GM21723 (cell line): Measurements from ENCODE around the gene DGKI.
"Not testable (repeated sequence)": the region's sequence is repeated elsewhere in the genome, so short reads cannot be mapped to it uniquely, and the experiment has no call there.

ENCODE experiments used
- ATAC-seq: cut with Tn5 transposase; IDR thresholded peaks from one replicate; pipeline ENCODE4 v1.9.1; 2021; ENCODE audit warnings: mild to moderate bottlenecking, moderate library complexity; ENCODE audit not compliant: unreplicated experiment

DGKI gene

DNA sequence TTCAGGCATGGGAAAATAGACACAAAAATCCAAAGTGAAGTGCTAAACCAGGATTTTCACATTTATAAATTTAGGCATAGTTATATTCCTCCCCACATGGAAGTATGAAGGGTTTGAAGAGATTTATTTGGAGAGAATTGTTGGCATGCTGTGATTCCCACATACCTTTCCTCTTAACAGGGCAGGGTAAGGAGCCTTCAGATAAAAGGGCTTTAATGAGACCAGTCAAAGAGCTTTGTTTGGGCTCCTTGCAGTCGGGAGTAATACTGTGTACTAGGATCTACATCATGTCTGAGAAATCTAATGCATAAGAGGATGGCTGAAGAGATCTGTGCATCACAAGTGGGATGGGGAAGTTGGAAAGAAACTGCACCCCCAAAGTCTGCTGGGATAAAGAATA is 362.4 kb downstream of the DGKI start:
- ATAC-seq, result no peak

DNA sequence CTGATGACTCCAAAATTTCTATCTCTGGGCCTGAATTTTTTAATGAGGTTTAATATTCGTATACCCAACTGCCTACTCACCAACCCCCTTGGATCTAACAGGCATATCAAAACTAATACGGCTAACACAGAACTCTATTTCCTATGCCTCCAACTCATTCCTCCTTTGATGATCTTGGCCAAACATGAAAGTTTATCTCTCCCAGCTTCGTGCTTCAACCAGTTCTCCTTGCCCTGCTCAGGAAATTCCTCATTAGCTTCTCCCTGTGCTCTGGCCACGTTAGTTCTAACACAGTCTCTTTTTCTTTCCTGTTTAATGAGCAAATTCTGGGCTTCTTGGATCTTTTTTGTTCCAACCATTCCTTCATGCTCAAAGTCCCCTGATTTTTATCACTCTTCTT is 364.3 kb downstream of the DGKI start:
- ATAC-seq, result no peak

DNA sequence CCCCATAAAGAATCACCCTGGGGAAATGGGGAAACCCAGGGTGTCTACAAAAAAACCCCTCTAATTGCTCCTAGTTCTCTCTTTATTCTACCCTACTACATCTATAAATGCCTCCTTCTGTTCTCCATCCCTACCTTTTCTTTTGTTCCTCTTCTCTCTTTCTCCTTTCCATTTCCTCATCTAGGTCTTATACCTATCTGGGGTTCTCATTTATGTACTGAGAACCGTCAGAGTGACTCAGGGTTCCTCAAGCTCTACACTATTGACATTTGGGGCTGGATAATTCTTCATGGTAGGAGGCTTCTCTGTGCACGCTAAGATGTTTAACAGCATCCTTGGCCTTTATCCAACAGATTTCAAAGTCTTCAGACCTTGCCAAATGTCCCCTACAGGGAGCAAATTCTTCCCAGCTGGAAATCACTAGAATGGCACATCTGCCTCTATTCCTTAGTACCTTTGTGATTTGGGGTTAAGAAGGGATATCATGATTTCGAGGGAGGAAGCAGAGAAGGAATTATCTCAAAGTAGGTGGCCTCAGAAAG is 365.9 kb downstream of the DGKI start:
- no peak for ATAC-seq

DNA sequence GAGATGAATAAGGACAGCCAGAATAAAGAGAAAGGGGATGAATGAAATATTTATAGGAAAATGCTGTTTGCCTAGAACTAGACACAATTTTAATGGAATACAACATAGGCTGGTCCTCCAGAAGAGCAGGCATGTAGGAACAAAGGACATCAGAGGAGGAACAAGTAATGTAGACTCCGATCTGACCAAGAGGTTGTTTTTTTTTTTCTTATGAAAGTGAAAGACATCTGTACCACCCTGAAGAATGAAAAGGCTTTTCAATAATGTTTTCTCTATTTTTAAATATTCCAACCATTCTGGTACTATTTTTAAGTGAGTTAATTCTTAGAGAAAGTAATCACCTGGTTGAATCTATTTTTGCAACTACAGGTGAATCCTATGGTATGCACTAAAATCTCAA is 366.4 kb downstream of the DGKI start:
- ATAC-seq, result no peak

DNA sequence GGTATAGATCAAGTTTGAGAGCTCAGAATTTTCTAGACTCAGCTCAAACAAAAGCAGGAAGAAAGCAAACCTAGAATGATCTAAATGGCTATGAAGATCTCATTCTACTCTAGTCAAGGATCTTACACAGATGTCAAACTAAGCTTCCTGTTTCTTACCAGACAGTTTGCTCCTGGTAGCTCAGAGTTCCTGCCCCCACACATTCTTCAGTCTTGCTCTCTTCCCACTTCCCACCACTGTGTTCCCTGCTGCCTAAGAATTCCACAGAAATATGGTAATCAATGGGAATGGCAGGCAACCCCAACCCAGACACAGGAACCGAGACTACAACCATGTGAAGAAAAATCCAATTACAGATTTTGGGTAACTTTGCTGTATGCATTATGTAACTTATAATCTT is 369.8 kb downstream of the DGKI start:
- ATAC-seq, result no peak

DNA sequence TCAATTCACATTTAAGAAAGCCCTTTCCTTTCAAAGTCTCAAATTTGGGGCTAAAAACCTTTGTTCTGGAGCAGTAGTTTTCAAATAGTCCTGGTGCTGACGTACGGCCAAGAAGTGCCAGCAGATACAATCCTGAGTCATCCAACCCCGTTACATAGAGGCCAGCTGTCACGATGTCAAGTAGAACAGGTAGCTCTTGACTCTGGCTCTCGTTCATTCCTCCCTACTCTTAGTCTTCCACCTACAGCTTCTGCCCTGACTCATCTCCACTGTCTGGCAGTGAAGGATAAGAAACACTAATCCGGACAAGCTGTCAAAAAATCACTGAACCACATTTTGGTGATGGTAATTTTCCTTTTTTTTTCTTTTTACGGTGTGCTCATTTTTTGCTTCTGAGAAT is 370.8 kb downstream of the DGKI start:
- ATAC-seq, result no peak

DNA sequence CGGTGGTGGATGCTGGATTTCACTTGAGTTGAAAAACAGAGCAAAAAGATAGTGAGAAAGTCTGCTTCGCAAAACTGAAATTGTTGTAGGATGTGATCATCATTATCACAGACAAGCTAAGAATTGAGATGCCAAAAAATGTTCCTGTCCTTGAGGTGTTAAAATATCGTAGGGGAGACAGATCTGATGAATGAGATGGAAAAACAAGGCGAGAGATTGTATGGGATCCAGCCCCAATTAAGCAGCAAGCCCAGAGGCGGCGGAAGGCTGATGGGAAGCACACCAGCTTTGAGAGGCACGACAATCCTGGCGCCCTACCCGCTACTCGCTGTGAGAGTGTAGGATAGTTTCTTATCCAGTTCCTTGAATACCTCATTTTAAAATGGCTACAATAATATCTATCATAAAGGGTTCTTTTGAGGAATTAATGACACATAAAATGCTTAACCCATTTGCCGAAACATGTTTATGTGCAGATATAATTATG is 372.2 kb downstream of the DGKI start:
- no peak for ATAC-seq

DNA sequence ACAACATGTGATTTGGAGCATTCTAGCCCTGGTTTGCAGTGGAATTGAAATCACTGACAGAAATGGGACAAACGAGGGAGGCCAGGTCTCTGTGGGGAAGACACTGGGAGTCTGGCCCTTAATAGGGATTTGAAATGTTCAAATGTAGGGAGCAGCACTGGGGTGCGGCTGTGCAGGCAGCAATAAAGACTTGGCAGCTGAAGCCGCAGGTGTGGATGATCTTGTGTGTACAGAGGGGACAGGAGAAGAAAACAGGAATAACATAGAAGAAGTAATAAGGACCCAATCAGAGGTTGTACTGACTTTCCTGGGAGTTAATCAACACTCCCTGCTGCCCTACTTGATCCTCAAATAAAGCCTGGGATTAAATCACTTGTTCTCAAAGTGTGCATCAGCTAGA is 375.6 kb downstream of the DGKI start:
- ATAC-seq, result no peak

DNA sequence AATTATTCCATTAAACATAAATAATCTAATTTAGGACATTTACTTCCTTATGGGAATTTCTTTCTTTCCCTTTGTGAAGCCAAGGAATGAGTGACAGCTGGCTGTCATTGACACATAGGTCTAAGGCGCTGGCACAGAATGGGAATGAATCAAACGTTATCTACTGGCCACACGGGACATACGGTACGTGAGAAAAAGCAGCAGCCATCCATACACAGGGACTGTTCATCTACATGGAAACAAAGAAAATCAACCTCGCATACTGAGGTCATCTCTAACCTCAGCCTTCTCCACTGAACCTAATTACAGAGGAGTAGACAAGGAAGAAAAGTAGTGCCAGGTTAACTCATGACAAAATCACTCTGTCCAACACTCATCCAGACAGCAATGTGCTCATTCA is 376.9 kb downstream of the DGKI start:
- no peak for ATAC-seq

DNA sequence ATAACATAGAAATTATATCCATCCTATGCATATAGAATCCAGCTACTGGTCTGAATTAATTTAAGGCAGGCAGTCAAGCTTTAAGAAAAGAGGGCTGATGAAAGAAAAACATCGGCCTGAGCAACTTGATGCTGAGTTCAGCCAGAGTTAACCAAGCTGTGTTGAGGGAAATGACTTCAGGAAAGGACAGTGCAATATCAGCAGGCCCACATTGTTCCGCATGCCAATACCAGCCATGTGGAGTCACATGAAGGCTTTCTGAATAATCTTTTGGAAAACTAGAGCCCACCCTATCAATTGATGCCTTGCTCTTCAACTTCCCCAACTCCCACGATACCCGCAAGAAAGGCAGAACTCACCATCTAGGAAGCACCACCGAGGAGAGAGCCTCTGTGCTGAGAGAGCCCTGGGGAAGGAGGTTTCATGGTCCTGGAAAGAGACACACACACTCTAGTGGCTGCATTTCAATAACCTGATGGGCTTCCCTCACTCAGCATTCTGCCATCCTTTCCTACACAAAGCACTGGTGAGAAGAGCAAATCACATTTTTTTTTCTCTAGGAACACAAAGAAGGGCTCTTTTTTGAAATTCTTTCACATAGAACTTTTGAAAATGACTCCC is 377.5 kb downstream of the DGKI start:
- ATAC-seq, result no peak

DNA sequence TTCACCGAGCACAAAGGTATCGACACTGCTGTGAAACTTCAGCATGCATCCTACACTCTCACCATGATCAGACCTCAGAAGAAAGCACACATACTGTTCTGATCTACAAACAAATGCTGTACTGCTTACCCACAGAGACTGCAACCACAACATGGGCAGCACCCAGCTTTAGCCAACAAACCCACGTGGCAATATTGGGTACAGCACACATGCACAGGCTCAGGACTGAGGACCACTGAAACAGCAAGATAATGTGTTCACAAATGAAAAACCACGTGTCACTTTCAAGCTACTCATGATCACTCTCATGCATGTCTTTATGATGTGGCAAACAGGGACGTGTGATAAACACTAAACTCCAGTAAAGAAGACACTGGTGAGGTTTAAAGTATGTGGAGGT is 383.9 kb downstream of the DGKI start:
- no peak for ATAC-seq

DNA sequence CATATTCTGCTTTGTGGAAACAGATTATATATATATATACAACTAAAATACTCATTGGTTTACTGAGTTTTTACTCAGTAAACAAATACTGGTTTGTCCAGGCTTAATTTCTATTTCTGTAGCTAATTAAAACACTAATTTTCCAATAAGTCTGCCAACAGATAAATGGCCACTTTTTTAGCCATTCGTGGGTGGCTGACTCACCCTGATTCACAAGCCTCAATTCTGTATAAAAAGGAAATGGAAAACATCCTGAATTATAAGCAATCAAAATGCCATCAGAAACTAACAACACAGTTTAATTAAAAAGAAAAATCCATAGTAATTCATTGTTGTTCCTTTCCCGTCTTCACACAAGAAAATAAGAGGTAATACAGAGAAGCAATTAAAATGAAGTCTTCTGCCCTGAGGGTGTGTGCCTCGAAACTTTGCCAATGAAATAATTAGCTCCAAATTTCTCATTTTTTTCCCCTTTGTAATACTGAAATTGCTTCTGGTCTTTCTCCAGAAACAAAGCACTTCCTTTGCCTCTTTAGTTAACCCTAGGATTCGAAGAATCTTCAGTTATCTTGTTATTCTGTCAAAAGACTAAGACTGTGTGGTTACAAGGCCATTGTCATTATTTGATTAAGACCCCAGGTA is 384.6 kb downstream of the DGKI start:
- ATAC-seq, result no peak

DNA sequence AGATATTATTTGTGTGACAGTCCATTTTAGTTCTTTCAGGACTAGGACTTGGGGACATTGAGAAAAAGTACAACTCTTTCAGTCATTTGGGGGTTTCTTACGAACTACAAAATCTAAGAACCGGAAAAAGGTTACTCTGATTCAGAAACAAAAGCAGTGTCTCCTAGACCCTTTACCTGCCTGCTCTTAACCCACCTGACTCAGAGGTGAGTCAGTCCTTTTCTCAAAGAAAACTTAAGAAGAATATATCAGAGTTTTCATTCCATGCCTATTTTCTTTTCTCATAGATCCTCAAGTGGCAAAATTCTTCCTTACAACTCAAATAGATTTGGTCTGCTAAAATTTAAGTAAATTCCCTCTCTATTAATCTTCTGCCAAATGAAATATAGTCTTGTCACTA is 388.4 kb downstream of the DGKI start:
- no peak for ATAC-seq

DNA sequence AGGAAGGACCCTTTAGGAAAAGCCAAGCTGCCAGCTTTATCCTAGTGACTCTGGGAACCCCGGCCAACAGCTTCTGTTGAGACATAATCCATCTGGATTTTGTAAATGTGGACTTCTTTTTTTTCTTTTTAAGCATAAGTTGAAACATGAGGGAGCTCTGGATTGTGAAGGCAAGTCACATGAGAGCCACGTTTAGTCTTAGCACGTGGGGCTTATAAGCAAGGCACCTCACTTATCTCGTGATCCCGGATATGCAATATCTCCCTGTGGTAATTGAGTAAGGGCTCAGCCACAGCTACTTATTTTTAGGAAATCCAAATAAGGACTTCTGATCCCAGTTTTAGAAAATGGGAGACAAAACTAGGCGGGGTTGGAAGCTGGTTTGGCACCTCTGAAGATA is 392.0 kb downstream of the DGKI start:
- no peak for ATAC-seq

DNA sequence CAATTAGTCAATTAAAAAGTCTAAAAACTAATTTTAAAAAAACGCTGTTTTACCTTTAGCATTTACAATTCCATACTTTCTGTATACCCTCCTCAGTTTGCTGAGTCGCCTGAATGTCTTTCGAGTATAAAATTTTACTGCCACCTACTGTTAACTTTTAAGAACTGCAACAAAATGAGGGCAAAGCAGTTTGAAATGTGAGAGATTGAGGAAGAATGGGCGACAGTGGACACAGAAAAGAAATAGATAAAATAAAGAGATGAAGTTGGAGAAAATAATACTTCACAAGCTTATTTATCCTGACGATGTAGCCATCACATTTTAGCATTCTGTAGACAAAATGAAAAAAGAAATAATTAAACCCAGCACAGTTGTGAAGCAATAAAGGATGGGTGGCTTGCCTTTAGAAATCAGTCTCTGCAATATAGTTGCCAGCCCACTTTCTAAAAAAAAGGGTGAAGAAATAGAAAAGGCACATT is 392.5 kb downstream of the DGKI start:
- peak; percentile 76 for ATAC-seq

DNA sequence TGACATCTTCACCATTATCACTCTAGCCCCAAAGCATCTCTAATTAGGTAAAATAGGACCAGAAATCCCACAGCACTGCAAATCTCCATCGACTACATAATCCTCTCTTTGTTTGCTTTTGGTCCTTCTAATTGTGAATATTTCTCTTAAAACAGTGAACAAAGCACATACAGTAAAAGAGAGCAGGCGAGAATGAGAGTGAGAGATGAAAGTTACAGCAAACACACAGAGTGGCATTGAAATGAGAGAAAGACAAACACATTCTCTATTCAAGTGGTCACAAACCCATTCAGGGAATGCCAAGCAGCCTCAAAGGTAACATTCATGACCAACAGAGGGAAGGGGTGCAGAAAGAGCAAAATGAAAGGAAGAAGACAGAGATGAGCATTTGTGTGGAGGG is 393.4 kb downstream of the DGKI start:
- no peak for ATAC-seq

DNA sequence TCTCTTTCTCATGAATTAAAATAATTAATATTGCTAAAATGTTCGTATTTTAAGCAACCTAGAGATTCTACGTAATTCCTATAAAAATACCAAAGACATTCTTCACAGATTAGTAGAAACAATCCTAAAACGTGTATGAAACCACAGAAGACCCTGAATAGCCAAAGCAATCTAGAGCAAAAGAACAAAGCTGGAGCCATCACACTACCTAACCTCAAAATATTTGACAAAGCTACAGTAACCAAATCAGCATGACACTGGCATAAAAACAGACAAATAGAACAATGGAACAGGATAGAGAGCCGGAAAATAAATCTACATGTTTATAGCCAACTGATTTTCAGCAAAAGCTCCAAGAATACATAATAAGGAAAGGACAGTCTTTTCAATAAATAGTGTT is 397.8 kb downstream of the DGKI start:
- ATAC-seq, result no peak

DNA sequence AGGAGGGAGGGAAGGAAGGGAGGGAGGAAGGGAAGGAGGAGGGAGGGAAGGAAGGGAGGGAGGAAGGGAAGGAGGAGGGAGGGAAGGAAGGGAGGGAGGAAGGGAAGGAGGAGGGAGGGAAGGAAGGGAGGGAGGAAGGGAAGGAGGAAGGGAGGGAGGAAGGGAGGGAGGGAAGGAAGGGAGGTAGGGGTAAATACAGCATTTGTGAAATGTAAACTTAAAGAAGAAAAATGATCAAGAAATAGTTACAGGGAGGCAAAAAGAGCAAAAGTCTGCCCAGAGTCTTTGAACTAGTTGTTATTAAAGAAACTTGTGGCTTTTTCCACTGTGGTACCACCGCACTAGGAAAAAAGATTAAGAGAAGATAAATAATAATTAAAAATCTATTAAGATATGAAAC is 398.2 kb downstream of the DGKI start:
- not testable (repeated sequence) for ATAC-seq

DNA sequence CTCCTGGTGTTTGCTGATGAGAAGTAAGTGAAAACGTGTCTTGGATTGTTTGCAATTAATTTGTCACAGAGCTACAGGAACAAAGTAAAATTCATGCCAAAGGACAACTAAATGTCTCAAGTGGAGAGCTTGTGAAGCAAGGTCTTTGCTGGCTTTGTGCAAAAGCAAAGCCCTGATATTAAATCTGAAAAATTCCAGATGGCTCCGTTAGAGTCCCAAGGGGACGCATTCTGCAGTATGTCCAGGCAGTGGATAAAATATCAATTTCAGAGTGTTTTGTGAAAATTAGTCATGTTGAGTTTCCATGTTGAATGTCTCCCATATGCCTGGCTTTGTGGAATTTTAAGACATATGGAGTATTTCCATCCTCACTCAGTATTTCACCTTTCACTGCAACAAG is 400.7 kb downstream of the DGKI start:
- no peak for ATAC-seq

DNA sequence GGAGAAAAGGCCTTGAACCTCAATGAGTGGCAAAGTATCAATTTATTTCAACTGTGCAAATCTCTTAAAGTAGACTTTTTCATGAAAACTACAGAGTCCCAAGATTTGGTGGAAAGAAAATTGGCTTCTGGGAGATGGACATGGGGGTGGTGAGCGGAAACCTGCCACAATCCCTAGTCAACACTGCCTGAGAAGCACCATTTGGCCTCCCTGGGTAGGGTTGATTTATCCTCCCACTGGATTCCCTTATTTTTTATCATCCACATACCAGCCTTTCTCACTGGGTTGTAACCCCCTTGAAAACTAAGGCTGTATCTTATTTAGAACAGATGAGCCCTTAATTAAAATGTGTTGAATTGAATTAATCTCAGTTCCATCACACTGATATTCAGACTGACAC is 401.5 kb downstream of the DGKI start:
- no peak for ATAC-seq

DNA sequence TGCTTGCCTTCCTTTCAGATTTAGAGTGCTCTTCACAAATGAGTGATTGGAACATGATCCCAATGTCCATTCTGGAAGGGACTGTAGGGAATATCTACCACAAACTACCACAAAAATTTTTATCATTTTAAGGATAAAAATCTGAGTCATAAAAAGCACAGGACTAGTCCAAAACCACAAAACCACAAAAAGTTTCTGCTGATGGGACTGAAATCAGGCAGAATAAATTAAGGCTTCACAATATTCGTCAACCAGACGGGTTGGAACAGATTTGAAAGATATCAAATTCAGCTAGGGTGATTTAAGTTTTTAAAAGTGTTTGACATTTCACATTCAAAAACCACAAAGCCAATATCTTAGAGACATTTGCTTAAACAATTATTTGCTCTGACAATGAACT is 403.2 kb downstream of the DGKI start:
- no peak for ATAC-seq

DNA sequence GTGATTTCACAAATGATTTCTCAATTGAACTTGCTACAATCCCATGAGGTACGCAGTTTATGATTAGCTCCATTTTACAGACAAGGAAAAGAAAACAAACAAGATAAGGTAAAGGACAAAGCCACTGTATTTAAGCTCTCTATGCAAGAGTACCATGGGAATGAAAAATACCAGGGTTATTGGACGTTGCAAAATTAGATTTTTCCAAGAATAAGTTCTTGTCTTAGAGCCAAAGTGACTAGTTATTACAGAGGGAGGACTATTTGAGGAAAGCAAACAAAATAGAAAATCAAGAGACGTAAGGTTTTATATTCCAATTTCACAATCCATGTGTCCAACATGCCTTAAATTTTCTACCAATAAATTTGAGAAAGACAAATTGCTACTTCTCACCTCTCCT is 405.3 kb downstream of the DGKI start:
- no peak for ATAC-seq
